Measurements from ENCODE around the gene CRIM1. TPM values are rescaled to one million over a fixed set of nuclear protein-coding genes. Genes with fewer than 3 reads are reported as not detected.
"Not testable (repeated sequence)": the region's sequence is repeated elsewhere in the genome, so short reads cannot be mapped to it uniquely, and the experiment has no call there.

The CRIM1 gene
- total RNA-seq (2.7 TPM), polyA plus RNA-seq (under 1 TPM; 0.15 to 0.79 (median 0.49) TPM)

DNA sequence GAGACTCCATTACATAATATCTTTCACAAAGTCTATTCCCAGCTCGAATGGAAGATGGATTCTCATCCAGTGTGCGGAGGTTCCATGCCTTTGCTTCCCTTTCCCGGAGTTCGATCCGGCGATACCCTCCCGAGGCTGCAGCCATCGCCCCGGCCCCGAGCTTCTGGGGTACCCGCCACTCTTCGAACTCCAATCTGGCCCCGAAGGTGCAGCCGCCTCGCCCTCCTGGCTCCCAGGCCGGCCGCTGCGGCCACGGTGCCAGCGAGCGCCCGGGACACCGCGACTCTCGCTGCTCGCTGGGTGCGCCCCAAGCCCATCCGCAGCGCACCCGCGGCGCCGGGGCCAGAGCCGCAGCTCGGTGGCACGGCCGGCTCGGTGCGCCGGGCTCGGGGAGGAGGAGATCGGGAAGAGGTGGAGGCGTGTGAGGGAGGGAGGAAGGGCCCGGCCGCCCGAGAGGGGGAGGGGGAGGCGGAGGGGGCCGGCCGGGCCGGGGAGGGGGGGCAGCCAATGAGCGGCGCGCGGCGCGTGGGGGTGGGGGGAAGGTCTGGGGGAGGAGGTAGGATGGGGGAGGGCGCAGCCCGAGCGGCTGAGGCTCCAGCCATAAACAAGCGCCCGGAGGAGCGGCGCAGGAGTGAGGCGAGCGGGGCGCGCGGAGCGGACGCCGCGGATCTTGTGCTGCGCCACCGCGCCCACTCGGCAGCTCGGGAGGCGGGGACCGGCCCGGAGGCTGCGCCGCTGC is at the start of gene CRIM1:
TSS of gene CRIM1 (plus strand) at position 628 of the 739 bp plus-strand sequence. CDS start 515 bp downstream, outside the sequence.
- Mint-ChIP-seq H3K27ac (peak within 1 kb of the TSS in 2 of 3 donors; percentile 4 to 34), H3K27me3 (peaks cover 45% of the 10 kb centered on the region), H3K9me3 (no peaks in the 10 kb centered on the region), H3K4me1 (peaks cover 7 to 44% (median 26%) of the 10 kb centered on the region in 4 donors), H3K4me3 (peak within 1 kb of the TSS; percentile 78 to 89 (median 82)), H3K36me3 (no peaks in the 10 kb centered on the region)
- Histone ChIP-seq H3K36me3 (ENCODE audit: control insufficient read depth, insufficient read depth, low read length) (no peaks in the 10 kb centered on the region), H3K27me3 (ENCODE audit: control insufficient read depth, insufficient read depth, low read length) (peaks cover 17% of the 10 kb centered on the region), H3K4me1 (ENCODE audit: control insufficient read depth, insufficient read depth, low read length, poor library complexity, severe bottlenecking) (peaks cover 24% of the 10 kb centered on the region), H3K9me3 (ENCODE audit: control insufficient read depth in 2 of 2, low read length in 2 of 2) (no peaks in the 10 kb centered on the region), H3K27ac (ENCODE audit: insufficient read depth, low read length, poor library complexity, severe bottlenecking) (no peak within 1 kb of the TSS), H3K4me3 (ENCODE audit: low read depth, low read length) (no peak within 1 kb of the TSS)
- peak; percentile 38 to 40 for ATAC-seq (ENCODE audit: low read depth in 2 of 2)
- DNase-seq, result peak; percentile 9 to 35 (median 24)

- DNase-seq (no peak), ATAC-seq (ENCODE audit: low read depth in 2 of 2) (no peak)
- Mint-ChIP-seq H3K27ac (no peak overlapping the region), H3K4me1 (peaks cover 5 to 27% (median 14%) of the 10 kb centered on the region in 4 donors), H3K36me3 (peaks cover 3% of the 10 kb centered on the region), H3K27me3 (no peaks in the 10 kb centered on the region), H3K4me3 (no peak overlapping the region), H3K9me3 (peaks cover 0 to 4% (median 2%) of the 10 kb centered on the region in 7 donors)
- Histone ChIP-seq H3K27ac (ENCODE audit: insufficient read depth, low read length, poor library complexity, severe bottlenecking) (no peak overlapping the region), H3K4me3 (ENCODE audit: low read depth, low read length) (no peak overlapping the region), H3K36me3 (ENCODE audit: control insufficient read depth, insufficient read depth, low read length) (no peaks in the 10 kb centered on the region), H3K4me1 (ENCODE audit: control insufficient read depth, insufficient read depth, low read length, poor library complexity, severe bottlenecking) (no peaks in the 10 kb centered on the region), H3K9me3 (ENCODE audit: control insufficient read depth in 2 of 2, low read length in 2 of 2) (no peaks in the 10 kb centered on the region), H3K27me3 (ENCODE audit: control insufficient read depth, insufficient read depth, low read length) (no peaks in the 10 kb centered on the region)
These were observed 48.1 kb upstream of the CRIM1 start for GRCh38 chr2:36307441-36307840.

DNA sequence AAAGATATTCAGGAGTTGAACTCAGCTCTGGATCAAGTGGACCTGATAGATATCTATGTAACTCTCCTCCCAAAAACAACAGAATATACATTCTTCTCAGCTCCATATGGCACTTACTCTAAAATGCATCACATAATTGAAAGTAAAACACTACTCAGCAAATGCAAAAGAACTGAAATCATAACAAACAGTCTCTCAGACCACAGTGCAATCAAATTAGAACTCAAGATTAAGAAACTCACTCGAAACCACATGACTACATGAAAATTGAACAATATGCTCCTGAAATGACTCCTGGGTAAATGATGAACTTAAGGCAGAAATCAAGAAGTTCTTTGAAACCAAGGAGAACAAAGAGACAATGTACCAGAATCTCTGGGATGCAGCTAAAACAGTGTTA is 45.1 kb upstream of the CRIM1 start:
- H3K4me1 Mint-ChIP-seq, result peaks cover 5 to 27% (median 17%) of the 10 kb centered on the region in 4 donors
- not testable (repeated sequence) for DNase-seq; H3K27me3 Mint-ChIP-seq; H3K36me3 Mint-ChIP-seq; H3K27me3 ChIP-seq (ENCODE audit: control insufficient read depth, insufficient read depth, low read length); H3K27ac Mint-ChIP-seq; H3K4me3 Mint-ChIP-seq; H3K9me3 ChIP-seq (ENCODE audit: control insufficient read depth in 2 of 2, low read length in 2 of 2); H3K36me3 ChIP-seq (ENCODE audit: control insufficient read depth, insufficient read depth, low read length); ATAC-seq (ENCODE audit: low read depth in 2 of 2); H3K9me3 Mint-ChIP-seq; H3K4me3 ChIP-seq (ENCODE audit: low read depth, low read length); H3K4me1 ChIP-seq (ENCODE audit: control insufficient read depth, insufficient read depth, low read length, poor library complexity, severe bottlenecking); H3K27ac ChIP-seq (ENCODE audit: insufficient read depth, low read length, poor library complexity, severe bottlenecking)

DNA sequence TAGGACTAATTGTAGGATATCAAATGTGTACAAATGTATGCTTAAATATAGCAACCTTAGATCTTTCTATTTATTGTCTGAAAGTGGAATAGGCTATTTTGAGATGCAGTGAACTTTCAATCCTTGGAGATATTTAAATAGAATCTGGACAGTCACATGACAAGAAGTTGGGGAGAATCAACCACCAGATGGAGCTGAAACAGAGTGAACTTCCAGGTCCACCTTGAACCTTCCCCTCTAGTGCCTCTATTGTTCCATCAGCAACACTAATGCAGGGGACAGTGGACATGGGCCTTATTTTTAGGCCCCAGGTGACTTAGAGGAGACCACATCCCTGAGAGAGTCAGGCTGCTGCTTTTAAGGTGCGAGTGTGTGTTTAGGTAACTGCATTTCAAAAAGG is 37.0 kb upstream of the CRIM1 start:
- H3K36me3 Mint-ChIP-seq, result no peaks in the 10 kb centered on the region
- DNase-seq (no peak), ATAC-seq (ENCODE audit: low read depth in 2 of 2) (no peak)
- no peaks in the 10 kb centered on the region for H3K36me3 ChIP-seq (ENCODE audit: control insufficient read depth, insufficient read depth, low read length)
- H3K4me1 ChIP-seq (ENCODE audit: control insufficient read depth, insufficient read depth, low read length, poor library complexity, severe bottlenecking), result no peaks in the 10 kb centered on the region
- H3K27me3 ChIP-seq (ENCODE audit: control insufficient read depth, insufficient read depth, low read length), result no peaks in the 10 kb centered on the region
- H3K27me3 Mint-ChIP-seq, result peaks cover 8% of the 10 kb centered on the region
- no peak overlapping the region for H3K4me3 Mint-ChIP-seq
- peaks cover 0 to 7% (median 2%) of the 10 kb centered on the region in 7 donors for H3K9me3 Mint-ChIP-seq
- no peak overlapping the region for H3K27ac ChIP-seq (ENCODE audit: insufficient read depth, low read length, poor library complexity, severe bottlenecking)
- no peak overlapping the region for H3K4me3 ChIP-seq (ENCODE audit: low read depth, low read length)
- H3K9me3 ChIP-seq (ENCODE audit: control insufficient read depth in 2 of 2, low read length in 2 of 2), result no peaks in the 10 kb centered on the region
- H3K27ac Mint-ChIP-seq, result no peak overlapping the region
- no peaks in the 10 kb centered on the region for H3K4me1 Mint-ChIP-seq

GRCh38 chr2:36322108-36322507 is 33.5 kb upstream of the CRIM1 start:
- Mint-ChIP-seq H3K36me3 (no peaks in the 10 kb centered on the region), H3K4me3 (no peak overlapping the region), H3K4me1 (no peaks in the 10 kb centered on the region), H3K27ac (no peak overlapping the region), H3K9me3 (peaks cover 0 to 5% (median 3%) of the 10 kb centered on the region in 7 donors), H3K27me3 (peaks cover 9% of the 10 kb centered on the region)
- Histone ChIP-seq H3K27ac (ENCODE audit: insufficient read depth, low read length, poor library complexity, severe bottlenecking) (no peak overlapping the region), H3K27me3 (ENCODE audit: control insufficient read depth, insufficient read depth, low read length) (no peaks in the 10 kb centered on the region), H3K4me3 (ENCODE audit: low read depth, low read length) (no peak overlapping the region), H3K9me3 (ENCODE audit: control insufficient read depth in 2 of 2, low read length in 2 of 2) (no peaks in the 10 kb centered on the region), H3K4me1 (ENCODE audit: control insufficient read depth, insufficient read depth, low read length, poor library complexity, severe bottlenecking) (no peaks in the 10 kb centered on the region), H3K36me3 (ENCODE audit: control insufficient read depth, insufficient read depth, low read length) (no peaks in the 10 kb centered on the region)
- DNase-seq (no peak), ATAC-seq (ENCODE audit: low read depth in 2 of 2) (no peak)

- no peaks in the 10 kb centered on the region for H3K36me3 ChIP-seq (ENCODE audit: control insufficient read depth, insufficient read depth, low read length)
These were observed 29.3 kb upstream of the CRIM1 start for GRCh38 chr2:36326286-36326685.

DNA sequence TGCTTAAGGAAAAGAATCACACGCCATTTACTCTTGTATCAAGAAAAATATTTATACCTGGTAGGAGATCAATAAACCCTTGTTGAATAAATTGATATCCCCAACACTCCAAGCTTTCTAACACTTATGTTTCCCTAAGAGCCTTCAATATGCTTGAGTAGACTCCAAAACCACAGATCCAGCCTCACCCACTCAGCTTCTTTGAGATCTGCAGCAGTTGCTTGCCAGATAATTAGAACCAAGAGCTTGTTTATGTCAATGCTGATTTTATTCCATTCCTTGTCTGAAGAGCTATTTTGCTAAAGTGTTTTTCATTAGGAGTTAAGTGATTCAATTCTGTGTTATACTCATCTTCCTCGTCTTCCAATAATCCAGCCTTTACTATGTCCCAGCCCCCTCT is 26.3 kb upstream of the CRIM1 start:
- peaks cover 0 to 7% (median 0%) of the 10 kb centered on the region in 4 donors for H3K4me1 Mint-ChIP-seq
- no peaks in the 10 kb centered on the region for H3K9me3 ChIP-seq (ENCODE audit: control insufficient read depth in 2 of 2, low read length in 2 of 2)
- H3K36me3 ChIP-seq (ENCODE audit: control insufficient read depth, insufficient read depth, low read length), result no peaks in the 10 kb centered on the region
- no peak overlapping the region for H3K27ac Mint-ChIP-seq
- H3K27ac ChIP-seq (ENCODE audit: insufficient read depth, low read length, poor library complexity, severe bottlenecking), result no peak overlapping the region
- DNase-seq (no peak), ATAC-seq (ENCODE audit: low read depth in 2 of 2) (no peak)
- H3K36me3 Mint-ChIP-seq, result no peaks in the 10 kb centered on the region
- peaks cover 0 to 4% (median 0%) of the 10 kb centered on the region in 7 donors for H3K9me3 Mint-ChIP-seq
- H3K4me3 ChIP-seq (ENCODE audit: low read depth, low read length), result no peak overlapping the region
- H3K4me1 ChIP-seq (ENCODE audit: control insufficient read depth, insufficient read depth, low read length, poor library complexity, severe bottlenecking), result no peaks in the 10 kb centered on the region
- no peak overlapping the region for H3K4me3 Mint-ChIP-seq
- no peaks in the 10 kb centered on the region for H3K27me3 ChIP-seq (ENCODE audit: control insufficient read depth, insufficient read depth, low read length)
- peaks cover 5% of the 10 kb centered on the region for H3K27me3 Mint-ChIP-seq

More at GRCh38 chr2:36326286-36326685, 29.3 kb upstream of the CRIM1 start:
- Mint-ChIP-seq H3K27ac (no peak overlapping the region), H3K27me3 (peaks cover 13% of the 10 kb centered on the region), H3K9me3 (peaks cover 0 to 5% (median 2%) of the 10 kb centered on the region in 7 donors), H3K4me1 (no peaks in the 10 kb centered on the region), H3K36me3 (no peaks in the 10 kb centered on the region), H3K4me3 (no peak overlapping the region)
- no peak for ATAC-seq (ENCODE audit: low read depth in 2 of 2)
- no peak for DNase-seq
- no peaks in the 10 kb centered on the region for H3K9me3 ChIP-seq (ENCODE audit: control insufficient read depth in 2 of 2, low read length in 2 of 2)
- H3K4me3 ChIP-seq (ENCODE audit: low read depth, low read length), result no peak overlapping the region
- no peaks in the 10 kb centered on the region for H3K27me3 ChIP-seq (ENCODE audit: control insufficient read depth, insufficient read depth, low read length)
- no peak overlapping the region for H3K27ac ChIP-seq (ENCODE audit: insufficient read depth, low read length, poor library complexity, severe bottlenecking)
- H3K4me1 ChIP-seq (ENCODE audit: control insufficient read depth, insufficient read depth, low read length, poor library complexity, severe bottlenecking), result no peaks in the 10 kb centered on the region
